Stimulated activated CD4-positive, alpha-beta T cell treated with anti-CD3 and anti-CD28 coated beads, Interleukin-15, amount 100 ng/mL, for 48 hours (primary cell): ENCODE results near the gene OFD1.

ENCODE experiments used
- DNase-seq, 2 donors: peaks; one replicate each; pipeline ENCODE4 v3.0.0-alpha.2; 2020; ENCODE audit warnings: low read depth in 2 of 2

Gene OFD1

GRCh38 chrX:13734278-13735172 lies at the start of gene OFD1, which contains the start of gene TRAPPC2:
TSS of gene OFD1 (plus strand) at chrX:13734748. CDS start at chrX:13735072, 324 bp downstream.
TSS of gene TRAPPC2 (minus strand) at chrX:13734620. CDS start at chrX:13719963, 14,657 bp downstream.
- DNase-seq: peak; percentile 75 to 89

GRCh38 chrX:13685126-13685763 lies 49.3 kb upstream of the OFD1 start:
- no peak for DNase-seq

GRCh38 chrX:13687203-13687602 lies 47.3 kb upstream of the OFD1 start:
- no peak for DNase-seq

GRCh38 chrX:13688384-13688957 lies 46.1 kb upstream of the OFD1 start:
- DNase-seq: no peak

- peak; percentile 62 to 79 for DNase-seq
These were observed 45.4 kb upstream of the OFD1 start, which contains the start of gene RAB9A for GRCh38 chrX:13688958-13689740. TSS of gene RAB9A (plus strand) at chrX:13689128. CDS start at chrX:13708747, 19,619 bp downstream.

GRCh38 chrX:13689741-13690211 lies 44.8 kb upstream of the OFD1 start:
- no peak for DNase-seq

GRCh38 chrX:13690836-13691235 lies 43.7 kb upstream of the OFD1 start:
- no peak for DNase-seq

- no peak for DNase-seq
These were observed 42.6 kb upstream of the OFD1 start for GRCh38 chrX:13691841-13692371.

GRCh38 chrX:13692771-13693231 lies 41.7 kb upstream of the OFD1 start:
- DNase-seq: no peak

GRCh38 chrX:13693341-13693961 lies 41.1 kb upstream of the OFD1 start:
- DNase-seq: no peak

- no peak for DNase-seq
These were observed 40.2 kb upstream of the OFD1 start for GRCh38 chrX:13694359-13694758.

- no peak for DNase-seq
These were observed 39.6 kb upstream of the OFD1 start for GRCh38 chrX:13694983-13695382.

GRCh38 chrX:13695601-13696115 lies 38.9 kb upstream of the OFD1 start:
- DNase-seq: no peak

- DNase-seq: no peak
These were observed 37.1 kb upstream of the OFD1 start for GRCh38 chrX:13697455-13697854.

GRCh38 chrX:13697976-13698375 lies 36.6 kb upstream of the OFD1 start:
- DNase-seq: no peak

GRCh38 chrX:13698432-13698831 lies 36.1 kb upstream of the OFD1 start:
- DNase-seq: no peak

- DNase-seq: no peak
These were observed 35.2 kb upstream of the OFD1 start for GRCh38 chrX:13699183-13699826.

GRCh38 chrX:13700380-13700779 lies 34.2 kb upstream of the OFD1 start:
- DNase-seq: no peak

GRCh38 chrX:13702111-13702789 lies 32.3 kb upstream of the OFD1 start:
- DNase-seq: no peak
